ENCODE data around the gene PCNX1.
A peak's percentile ranks its signal among the peaks of the same experiment; 100 is the strongest.
"Not testable (repeated sequence)": the region's sequence is repeated elsewhere in the genome, so short reads cannot be mapped to it uniquely, and the experiment has no call there.

The PCNX1 gene

DNA sequence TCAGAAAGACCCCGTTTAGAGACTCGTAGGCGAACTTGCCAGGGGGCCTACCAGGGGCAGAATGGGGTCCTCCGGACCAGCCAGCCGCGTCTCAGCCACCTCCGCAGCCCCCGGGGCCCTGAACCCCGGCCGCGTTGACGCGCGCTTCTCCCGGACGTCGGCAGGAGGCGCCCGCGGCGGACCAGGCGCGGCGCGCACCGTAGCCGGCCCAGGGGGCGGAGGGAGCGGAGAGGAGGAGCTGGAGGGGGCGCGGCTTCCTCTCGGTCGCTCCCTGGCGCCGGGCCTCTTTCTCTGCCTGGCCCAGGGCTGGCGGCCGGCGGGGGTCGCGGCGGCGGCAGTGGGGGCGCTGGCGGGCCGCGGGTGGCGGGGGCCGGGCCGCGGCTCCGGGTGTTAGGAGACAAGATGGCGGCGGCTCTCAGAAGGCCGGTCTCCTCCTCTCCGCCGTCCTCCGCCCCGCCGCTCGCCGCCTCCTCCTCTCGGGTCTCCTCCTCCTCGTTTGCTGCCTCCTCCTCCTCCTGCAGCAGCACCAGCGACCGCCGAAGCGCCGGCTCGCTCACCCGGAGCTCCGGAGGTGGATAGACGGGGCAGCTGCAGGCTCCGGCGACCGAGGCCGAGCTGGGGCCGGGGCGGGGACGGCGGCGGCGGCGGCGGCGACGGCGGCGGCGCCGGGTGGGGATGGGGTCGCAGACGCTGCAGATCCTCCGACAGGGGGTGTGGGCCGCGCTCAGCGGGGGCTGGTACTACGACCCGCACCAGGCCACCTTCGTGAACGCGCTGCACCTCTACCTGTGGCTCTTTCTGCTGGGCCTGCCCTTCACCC is at the start of gene PCNX1:
Gene PCNX1, plus strand, starts transcription at position 284 of the 820 bp plus-strand sequence. Its CDS starts 392 bp downstream, at position 676.
- Histone ChIP-seq H3K4me3 (ENCODE audit: low read depth in 1 of 5, low read length in 5 of 5) (peak within 1 kb of the TSS; percentile 76 to 95 (median 91)), H3K36me3 (ENCODE audit: control insufficient read depth in 5 of 5, insufficient read depth in 5 of 5, low read length in 5 of 5) (no peaks in the 10 kb centered on the region), H3K9me3 (ENCODE audit: control insufficient read depth in 5 of 5, low read length in 5 of 5) (no peaks in the 10 kb centered on the region), H3K4me1 (ENCODE audit: control insufficient read depth in 5 of 5, insufficient read depth in 5 of 5, low read length in 5 of 5) (peaks cover 5 to 56% (median 51%) of the 10 kb centered on the region in 5 donors), H3K27me3 (ENCODE audit: control insufficient read depth in 5 of 5, insufficient read depth in 4 of 5, low read length in 5 of 5) (no peaks in the 10 kb centered on the region), H3K9ac (ENCODE audit: low read length in 5 of 5) (peak within 1 kb of the TSS; percentile 84 to 98 (median 92)), H3K27ac (ENCODE audit: low read depth, low read length) (peak within 1 kb of the TSS; percentile 91)

DNA sequence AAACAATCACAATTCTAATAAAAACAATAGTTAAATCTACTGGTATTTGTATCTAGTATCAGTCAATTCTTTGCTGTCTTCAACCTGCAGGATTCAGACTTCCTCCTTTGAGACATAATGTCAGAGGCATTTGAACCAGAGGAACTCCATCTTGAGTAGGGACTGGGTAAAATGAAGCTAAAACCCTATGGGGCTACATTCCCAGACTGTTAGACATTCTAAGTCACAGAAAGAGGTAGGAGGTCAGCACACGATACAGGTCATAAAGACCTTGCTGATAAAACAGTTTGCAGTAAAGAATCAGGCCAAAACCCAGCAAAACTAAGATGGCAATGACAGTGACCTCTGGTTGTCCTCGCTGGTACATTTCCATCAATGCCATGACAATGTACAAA is 49.8 kb upstream of the PCNX1 start:
- H3K36me3 ChIP-seq (ENCODE audit: control insufficient read depth in 5 of 5, insufficient read depth in 5 of 5, low read length in 5 of 5) = no peaks in the 10 kb centered on the region
- H3K27me3 ChIP-seq (ENCODE audit: control insufficient read depth in 5 of 5, insufficient read depth in 4 of 5, low read length in 5 of 5) = no peaks in the 10 kb centered on the region
- no peak overlapping the region for H3K27ac ChIP-seq (ENCODE audit: low read depth, low read length)
- no peaks in the 10 kb centered on the region for H3K9me3 ChIP-seq (ENCODE audit: control insufficient read depth in 5 of 5, low read length in 5 of 5)
- H3K4me1 ChIP-seq (ENCODE audit: control insufficient read depth in 5 of 5, insufficient read depth in 5 of 5, low read length in 5 of 5) = no peaks in the 10 kb centered on the region
- no peak overlapping the region for H3K4me3 ChIP-seq (ENCODE audit: low read depth in 1 of 5, low read length in 5 of 5)
- no peak overlapping the region for H3K9ac ChIP-seq (ENCODE audit: low read length in 5 of 5)

GRCh38 chr14:70858641-70859040 is 48.6 kb upstream of the PCNX1 start:
- Histone ChIP-seq H3K36me3 (ENCODE audit: control insufficient read depth in 5 of 5, insufficient read depth in 5 of 5, low read length in 5 of 5) (no peaks in the 10 kb centered on the region), H3K9me3 (ENCODE audit: control insufficient read depth in 5 of 5, low read length in 5 of 5) (no peaks in the 10 kb centered on the region), H3K9ac (ENCODE audit: low read length in 5 of 5) (no peak overlapping the region), H3K4me3 (ENCODE audit: low read depth in 1 of 5, low read length in 5 of 5) (no peak overlapping the region), H3K4me1 (ENCODE audit: control insufficient read depth in 5 of 5, insufficient read depth in 5 of 5, low read length in 5 of 5) (no peaks in the 10 kb centered on the region), H3K27me3 (ENCODE audit: control insufficient read depth in 5 of 5, insufficient read depth in 4 of 5, low read length in 5 of 5) (no peaks in the 10 kb centered on the region), H3K27ac (ENCODE audit: low read depth, low read length) (no peak overlapping the region)

DNA sequence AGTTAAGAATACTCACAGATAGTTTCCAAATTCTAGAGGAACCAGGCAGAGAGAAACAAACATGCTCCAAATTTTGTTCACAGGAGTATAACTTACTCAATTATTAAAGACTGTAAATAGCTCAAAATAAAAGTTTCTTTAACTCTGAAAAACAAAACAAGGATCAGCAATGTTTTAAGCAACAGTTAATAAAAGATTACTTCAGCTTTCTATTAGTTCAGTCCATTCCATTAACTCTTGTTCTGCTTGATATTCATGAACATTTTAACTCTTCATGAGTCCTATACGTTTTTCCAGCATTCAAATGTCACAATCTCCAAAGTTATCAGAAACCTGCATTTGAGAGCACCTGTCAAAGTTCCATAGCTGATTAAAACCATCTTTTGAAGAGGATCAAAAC is 40.3 kb upstream of the PCNX1 start:
- H3K4me3 ChIP-seq (ENCODE audit: low read depth in 1 of 5, low read length in 5 of 5); H3K27ac ChIP-seq (ENCODE audit: low read depth, low read length); H3K36me3 ChIP-seq (ENCODE audit: control insufficient read depth in 5 of 5, insufficient read depth in 5 of 5, low read length in 5 of 5); H3K4me1 ChIP-seq (ENCODE audit: control insufficient read depth in 5 of 5, insufficient read depth in 5 of 5, low read length in 5 of 5); H3K9ac ChIP-seq (ENCODE audit: low read length in 5 of 5); H3K27me3 ChIP-seq (ENCODE audit: control insufficient read depth in 5 of 5, insufficient read depth in 4 of 5, low read length in 5 of 5): not testable (repeated sequence)
- peaks cover 0 to 20% (median 10%) of the 10 kb centered on the region in 5 donors for H3K9me3 ChIP-seq (ENCODE audit: control insufficient read depth in 5 of 5, low read length in 5 of 5)

GRCh38 chr14:70871001-70871400 is 36.3 kb upstream of the PCNX1 start:
- H3K9me3 ChIP-seq (ENCODE audit: control insufficient read depth in 5 of 5, low read length in 5 of 5) = peaks cover 0 to 26% (median 11%) of the 10 kb centered on the region in 5 donors
- peaks cover 0 to 3% (median 0%) of the 10 kb centered on the region in 5 donors for H3K4me1 ChIP-seq (ENCODE audit: control insufficient read depth in 5 of 5, insufficient read depth in 5 of 5, low read length in 5 of 5)
- H3K27me3 ChIP-seq (ENCODE audit: control insufficient read depth in 5 of 5, insufficient read depth in 4 of 5, low read length in 5 of 5) = no peaks in the 10 kb centered on the region
- no peak overlapping the region for H3K9ac ChIP-seq (ENCODE audit: low read length in 5 of 5)
- no peak overlapping the region for H3K27ac ChIP-seq (ENCODE audit: low read depth, low read length)
- H3K36me3 ChIP-seq (ENCODE audit: control insufficient read depth in 5 of 5, insufficient read depth in 5 of 5, low read length in 5 of 5) = no peaks in the 10 kb centered on the region
- H3K4me3 ChIP-seq (ENCODE audit: low read depth in 1 of 5, low read length in 5 of 5) = peak overlapping the region in 1 of 5 donors; percentile 11

- peaks cover 0 to 24% (median 11%) of the 10 kb centered on the region in 5 donors for H3K9me3 ChIP-seq (ENCODE audit: control insufficient read depth in 5 of 5, low read length in 5 of 5)
- H3K27me3 ChIP-seq (ENCODE audit: control insufficient read depth in 5 of 5, insufficient read depth in 4 of 5, low read length in 5 of 5) = no peaks in the 10 kb centered on the region
- no peaks in the 10 kb centered on the region for H3K36me3 ChIP-seq (ENCODE audit: control insufficient read depth in 5 of 5, insufficient read depth in 5 of 5, low read length in 5 of 5)
- H3K4me1 ChIP-seq (ENCODE audit: control insufficient read depth in 5 of 5, insufficient read depth in 5 of 5, low read length in 5 of 5) = peaks cover 0 to 3% (median 0%) of the 10 kb centered on the region in 5 donors
- H3K27ac ChIP-seq (ENCODE audit: low read depth, low read length) = no peak overlapping the region
- no peak overlapping the region for H3K4me3 ChIP-seq (ENCODE audit: low read depth in 1 of 5, low read length in 5 of 5)
- no peak overlapping the region for H3K9ac ChIP-seq (ENCODE audit: low read length in 5 of 5)
These were observed 35.2 kb upstream of the PCNX1 start for GRCh38 chr14:70871863-70872677.

- Histone ChIP-seq H3K27ac (ENCODE audit: low read depth, low read length) (no peak overlapping the region), H3K4me3 (ENCODE audit: low read depth in 1 of 5, low read length in 5 of 5) (no peak overlapping the region), H3K9ac (ENCODE audit: low read length in 5 of 5) (no peak overlapping the region), H3K9me3 (ENCODE audit: control insufficient read depth in 5 of 5, low read length in 5 of 5) (peaks cover 0 to 24% (median 11%) of the 10 kb centered on the region in 5 donors), H3K4me1 (ENCODE audit: control insufficient read depth in 5 of 5, insufficient read depth in 5 of 5, low read length in 5 of 5) (no peaks in the 10 kb centered on the region), H3K36me3 (ENCODE audit: control insufficient read depth in 5 of 5, insufficient read depth in 5 of 5, low read length in 5 of 5) (no peaks in the 10 kb centered on the region), H3K27me3 (ENCODE audit: control insufficient read depth in 5 of 5, insufficient read depth in 4 of 5, low read length in 5 of 5) (no peaks in the 10 kb centered on the region)
These were observed 34.6 kb upstream of the PCNX1 start for GRCh38 chr14:70872678-70873020.

- Histone ChIP-seq H3K4me1 (ENCODE audit: control insufficient read depth in 5 of 5, insufficient read depth in 5 of 5, low read length in 5 of 5) (peaks cover 0 to 3% (median 2%) of the 10 kb centered on the region in 5 donors), H3K27me3 (ENCODE audit: control insufficient read depth in 5 of 5, insufficient read depth in 4 of 5, low read length in 5 of 5) (no peaks in the 10 kb centered on the region), H3K27ac (ENCODE audit: low read depth, low read length) (no peak overlapping the region), H3K9ac (ENCODE audit: low read length in 5 of 5) (no peak overlapping the region), H3K36me3 (ENCODE audit: control insufficient read depth in 5 of 5, insufficient read depth in 5 of 5, low read length in 5 of 5) (no peaks in the 10 kb centered on the region), H3K9me3 (ENCODE audit: control insufficient read depth in 5 of 5, low read length in 5 of 5) (peaks cover 0 to 24% (median 11%) of the 10 kb centered on the region in 5 donors), H3K4me3 (ENCODE audit: low read depth in 1 of 5, low read length in 5 of 5) (no peak overlapping the region)
These were observed 33.6 kb upstream of the PCNX1 start for GRCh38 chr14:70873627-70874026.

DNA sequence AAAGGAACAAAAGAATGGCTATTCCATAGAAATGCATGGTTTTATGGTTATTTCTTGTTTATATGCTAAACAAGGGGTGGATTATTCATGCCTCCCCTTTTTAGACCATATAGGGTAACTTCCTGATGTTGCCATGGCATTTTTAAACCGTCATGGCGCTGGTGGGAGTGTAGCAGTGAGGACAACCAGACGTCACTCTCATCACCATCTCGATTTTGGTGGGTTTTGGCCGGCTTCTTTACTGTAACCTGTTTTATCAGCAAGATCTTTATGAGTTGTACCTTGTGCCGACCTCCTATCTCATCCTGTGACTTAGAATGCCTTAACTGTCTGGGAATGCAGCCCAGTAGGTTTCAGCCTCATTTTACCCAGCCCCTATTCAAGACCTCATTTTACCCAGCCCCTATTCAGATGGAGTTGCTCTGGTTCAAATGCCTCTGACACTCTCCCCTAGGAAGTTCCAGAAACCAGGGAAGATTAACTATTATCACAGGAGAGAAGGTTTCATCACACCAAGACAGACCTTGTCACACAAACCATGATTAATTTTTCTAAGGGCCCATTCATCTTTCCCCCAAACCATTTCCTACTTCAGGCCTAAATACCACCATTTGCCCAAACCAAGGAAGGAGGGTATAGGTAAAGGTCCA is 31.3 kb upstream of the PCNX1 start:
- Histone ChIP-seq H3K9me3 (ENCODE audit: control insufficient read depth in 5 of 5, low read length in 5 of 5) (peaks cover 0 to 16% (median 7%) of the 10 kb centered on the region in 5 donors), H3K4me1 (ENCODE audit: control insufficient read depth in 5 of 5, insufficient read depth in 5 of 5, low read length in 5 of 5) (peaks cover 0 to 16% (median 11%) of the 10 kb centered on the region in 5 donors)
- H3K27me3 ChIP-seq (ENCODE audit: control insufficient read depth in 5 of 5, insufficient read depth in 4 of 5, low read length in 5 of 5); H3K36me3 ChIP-seq (ENCODE audit: control insufficient read depth in 5 of 5, insufficient read depth in 5 of 5, low read length in 5 of 5); H3K9ac ChIP-seq (ENCODE audit: low read length in 5 of 5); H3K27ac ChIP-seq (ENCODE audit: low read depth, low read length); H3K4me3 ChIP-seq (ENCODE audit: low read depth in 1 of 5, low read length in 5 of 5): not testable (repeated sequence)

Data from subcutaneous abdominal adipose tissue (tissue), 5 donors.